HG03520 (cell line): ENCODE results near the gene PTTG1IP.
"Not testable (repeated sequence)": the region's sequence is repeated elsewhere in the genome, so short reads cannot be mapped to it uniquely, and the experiment has no call there.

ENCODE experiments used
- ATAC-seq: cut with Tn5 transposase; IDR thresholded peaks from one replicate; pipeline ENCODE4 v1.9.1; 2021; ENCODE audit warnings: mild to moderate bottlenecking, moderate library complexity; ENCODE audit not compliant: unreplicated experiment

PTTG1IP gene

DNA sequence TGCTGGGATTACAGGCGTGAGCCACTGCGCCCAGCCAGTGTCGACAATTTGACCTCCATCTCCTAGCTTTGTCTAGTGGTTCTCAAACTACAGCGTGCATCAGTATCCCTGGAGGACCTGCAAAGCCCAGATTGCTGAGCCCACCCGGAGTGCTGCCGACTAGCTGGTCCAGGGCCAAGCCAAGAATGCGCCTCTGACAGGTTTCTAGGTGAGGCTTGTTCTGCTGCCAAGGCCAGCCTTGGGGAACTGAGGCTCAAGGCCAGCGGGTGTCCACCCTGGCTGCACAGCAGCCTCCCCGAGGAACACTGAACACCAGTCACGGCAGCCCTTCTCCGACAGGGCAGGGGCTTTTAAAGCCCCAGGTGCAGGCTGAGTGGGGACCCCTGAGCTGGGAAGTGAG is 9.8 kb upstream of the PTTG1IP start:
- no peak for ATAC-seq

DNA sequence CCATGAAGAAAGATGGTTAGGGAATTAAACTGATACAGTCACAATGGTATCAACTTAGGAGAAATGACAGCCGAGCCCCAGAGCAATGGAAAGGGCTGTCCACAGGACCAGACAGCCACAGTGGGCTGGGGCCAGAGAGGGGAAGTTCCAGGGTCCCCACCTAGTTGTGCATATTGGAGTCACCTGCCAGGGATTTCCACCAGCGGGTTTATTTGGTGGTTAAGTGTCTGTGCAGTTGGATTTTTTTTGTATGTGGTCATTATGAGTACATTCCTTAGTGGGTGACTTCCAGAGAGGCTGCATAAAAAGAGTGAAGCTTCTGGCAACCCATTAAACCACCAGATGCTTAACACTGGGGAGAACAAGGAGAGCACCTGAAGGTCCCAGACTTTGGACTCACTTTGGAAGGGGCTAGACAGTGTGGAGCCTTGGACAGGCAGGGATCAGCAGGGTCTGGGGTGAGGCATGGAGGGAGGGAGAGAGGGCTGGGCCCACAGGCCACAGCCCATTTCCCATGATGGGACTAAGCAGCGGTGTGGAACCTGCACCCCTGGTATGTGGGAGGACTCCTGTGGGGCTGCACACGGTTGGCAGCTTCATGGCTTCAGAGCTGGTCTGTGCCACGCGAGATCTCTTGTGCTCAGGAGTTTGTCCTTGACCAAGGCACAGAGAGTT is 7.8 kb upstream of the PTTG1IP start:
- no peak for ATAC-seq

DNA sequence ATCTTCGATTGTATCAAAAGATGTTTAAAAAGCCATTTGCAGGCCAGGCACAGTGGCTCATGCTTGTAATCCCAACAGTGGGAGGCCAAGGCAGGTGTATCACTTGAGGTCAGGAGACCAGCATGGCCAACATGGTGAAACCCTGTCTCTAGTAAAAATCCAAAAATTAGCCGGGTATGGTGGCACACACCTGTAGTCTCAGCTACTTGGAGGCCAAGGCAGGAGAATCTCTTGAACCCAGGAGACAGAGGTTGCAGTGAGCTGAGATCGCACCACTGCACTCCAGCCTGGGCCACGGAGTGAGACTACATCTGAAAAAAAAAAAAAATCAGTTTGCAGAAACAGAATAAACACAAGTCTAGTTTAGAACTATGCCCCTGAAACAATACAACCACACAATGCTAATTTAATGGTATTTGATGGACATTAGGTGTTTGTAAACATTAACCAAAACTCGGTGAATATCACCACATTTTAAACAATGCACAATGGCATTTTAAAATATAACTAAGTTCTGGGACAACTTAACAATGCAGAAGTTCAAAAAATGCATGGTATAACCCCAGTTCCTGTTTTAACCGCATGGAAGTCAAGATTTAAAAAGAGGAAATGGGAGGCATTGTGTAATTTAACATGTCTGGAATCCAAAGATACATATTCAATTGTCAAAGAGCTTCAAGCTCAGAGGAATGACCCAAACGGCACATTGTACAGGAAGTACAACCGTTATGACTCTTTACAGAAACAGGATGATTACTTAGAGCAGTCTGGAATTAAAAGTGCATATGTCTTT is 7.1 kb upstream of the PTTG1IP start:
- ATAC-seq: no peak

DNA sequence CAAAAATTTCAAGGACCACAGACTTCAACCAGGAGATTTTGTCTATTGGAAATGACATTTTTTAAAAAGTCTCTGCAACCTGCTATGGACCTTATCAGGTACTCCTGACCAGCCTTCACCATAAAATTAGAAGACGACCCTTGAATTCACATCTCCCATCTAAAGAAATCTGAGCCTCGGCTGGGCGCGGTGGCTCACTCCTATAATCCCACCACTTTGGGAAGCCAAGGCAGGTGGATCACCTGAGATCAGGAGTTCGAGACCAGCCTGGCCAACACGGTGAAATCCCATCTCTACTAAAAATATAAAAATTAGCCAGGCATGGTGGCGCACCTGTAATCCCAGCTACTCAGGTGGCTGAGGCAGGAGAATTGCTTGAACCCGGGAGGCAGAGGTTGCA is 5.7 kb upstream of the PTTG1IP start:
- not testable (repeated sequence) for ATAC-seq

DNA sequence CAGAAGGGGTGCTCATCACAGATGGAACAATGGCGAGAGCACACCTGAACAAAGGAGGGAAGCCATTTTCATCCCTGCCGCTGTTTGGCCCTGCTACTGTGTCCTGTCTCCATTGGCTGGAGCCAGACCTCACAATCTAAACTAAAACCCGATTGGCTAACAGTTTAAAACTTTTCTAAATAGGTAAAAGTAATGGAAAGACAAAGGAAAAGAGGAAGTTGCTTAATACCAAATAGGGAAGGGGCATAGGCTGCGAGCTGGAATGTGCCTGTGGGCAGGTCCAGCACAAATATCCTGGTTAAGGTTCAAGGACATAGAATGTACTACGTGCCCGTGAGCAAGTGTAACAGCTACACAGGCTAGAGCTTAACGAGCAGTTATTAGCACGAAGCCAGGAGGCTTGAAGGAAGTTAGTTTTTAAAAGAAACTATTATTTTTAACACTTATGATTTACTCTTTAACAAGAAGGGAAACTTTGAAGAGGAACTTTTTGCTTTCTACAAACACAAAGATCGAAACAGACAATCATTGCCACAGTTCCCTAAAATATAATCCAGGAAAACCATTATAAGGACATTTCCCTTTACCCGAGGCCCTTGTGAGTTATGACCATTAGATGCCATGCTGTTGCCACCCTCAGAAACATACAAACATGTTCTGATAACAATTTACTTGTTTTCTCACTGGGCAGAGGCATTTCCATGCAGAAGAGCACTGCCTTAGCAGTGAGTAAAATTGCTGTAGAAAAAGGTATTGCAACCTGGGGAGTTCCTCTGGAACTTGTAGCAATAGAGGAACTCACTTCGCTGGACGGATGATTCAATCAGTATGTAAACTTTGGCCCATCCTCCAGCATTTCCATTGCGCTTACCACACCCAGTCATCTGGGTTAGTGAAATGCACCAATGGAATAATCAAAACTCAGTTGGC is 4.8 kb upstream of the PTTG1IP start:
- ATAC-seq: no peak

DNA sequence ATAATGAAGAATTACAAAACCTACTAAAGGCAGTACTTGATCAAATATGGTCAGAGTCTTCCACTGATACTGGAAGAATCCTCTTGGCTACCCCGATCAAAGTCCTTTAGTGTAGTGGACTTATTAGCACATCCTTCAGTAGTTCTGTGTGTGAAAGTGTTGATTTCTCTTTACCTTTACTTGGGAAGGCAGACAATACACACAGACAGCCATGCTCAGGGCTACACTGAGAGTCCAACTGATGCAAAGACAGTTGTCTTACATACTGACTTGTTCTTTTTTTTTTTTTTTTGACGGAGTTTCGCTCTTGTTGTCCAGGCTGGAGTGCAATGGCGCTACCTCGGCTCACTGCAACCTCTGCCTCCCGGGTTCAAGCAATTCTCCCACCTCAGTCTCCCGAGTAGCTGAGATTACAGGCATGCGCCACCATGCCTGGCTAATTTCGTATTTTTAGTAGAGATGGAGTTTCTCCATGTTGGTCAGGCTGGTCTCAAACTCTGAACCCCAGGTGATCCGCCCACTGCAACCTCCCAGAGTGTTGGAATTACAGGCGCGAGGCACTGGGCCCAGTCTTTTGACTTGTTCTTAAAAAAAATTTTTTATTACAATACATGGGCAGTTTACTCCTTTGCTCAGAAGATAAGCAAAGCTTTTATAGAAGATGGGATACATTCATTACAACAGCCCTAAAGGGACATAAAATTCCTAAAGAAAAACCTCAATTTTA is 3.5 kb upstream of the PTTG1IP start:
- no peak for ATAC-seq

DNA sequence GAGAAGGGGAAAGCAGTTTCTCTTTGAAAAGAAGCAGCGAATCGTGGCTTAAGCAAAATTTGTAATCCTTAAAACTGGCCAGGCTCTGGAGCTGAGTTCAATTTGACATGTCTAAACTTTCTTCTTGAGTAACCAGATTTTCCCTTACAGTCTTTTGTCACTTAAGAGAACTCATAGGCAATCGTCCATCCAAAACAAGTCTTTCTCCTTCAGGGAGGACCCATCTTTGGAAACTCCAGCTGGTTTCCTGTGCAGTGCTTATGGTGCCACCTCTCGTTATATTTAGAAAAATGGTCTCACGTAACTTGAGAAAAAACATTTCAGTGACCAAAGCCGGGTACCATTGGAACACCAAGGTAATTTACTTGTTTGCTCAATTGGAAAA is 1.8 kb upstream of the PTTG1IP start:
- no peak for ATAC-seq

DNA sequence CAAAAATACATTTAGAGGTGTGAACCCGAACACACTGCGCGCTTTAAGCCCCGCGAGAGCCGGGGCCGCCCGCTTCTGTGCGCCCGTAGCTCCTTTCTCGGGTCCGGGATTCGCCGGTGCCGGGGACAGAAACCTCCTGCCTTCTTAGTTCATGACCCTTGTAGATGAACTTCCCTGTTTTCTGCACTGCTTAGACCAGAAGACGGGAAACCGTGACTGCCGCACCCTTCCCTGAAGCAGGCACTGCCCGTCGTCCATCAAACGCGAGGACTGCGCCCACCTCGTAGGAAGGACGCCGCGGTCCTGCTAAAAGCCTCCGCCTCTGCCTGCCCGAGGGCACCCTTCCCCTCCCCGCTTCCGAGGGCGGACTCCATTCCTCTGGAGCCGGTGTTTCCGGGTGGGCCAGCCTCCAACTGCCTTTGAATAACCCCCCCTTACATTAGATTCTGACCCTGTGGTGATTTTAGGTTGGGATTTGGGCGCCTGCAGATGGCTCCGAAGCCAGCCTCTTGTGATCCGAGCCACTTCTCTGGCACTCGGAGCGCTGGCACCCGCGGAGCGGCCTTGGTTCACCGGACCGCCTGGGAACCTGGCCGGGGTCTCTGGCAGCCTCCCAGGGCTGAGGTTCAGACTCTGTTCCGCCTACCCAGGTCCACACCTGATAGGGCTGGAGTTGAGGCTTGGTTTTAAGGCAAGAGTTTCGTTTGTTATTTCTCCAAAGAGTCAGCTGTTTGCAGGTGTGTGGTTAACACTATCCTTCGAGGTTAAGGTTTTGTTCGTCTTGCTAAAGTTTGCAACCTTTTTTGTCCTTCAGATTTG is 1.2 kb upstream of the PTTG1IP start:
- no peak for ATAC-seq

DNA sequence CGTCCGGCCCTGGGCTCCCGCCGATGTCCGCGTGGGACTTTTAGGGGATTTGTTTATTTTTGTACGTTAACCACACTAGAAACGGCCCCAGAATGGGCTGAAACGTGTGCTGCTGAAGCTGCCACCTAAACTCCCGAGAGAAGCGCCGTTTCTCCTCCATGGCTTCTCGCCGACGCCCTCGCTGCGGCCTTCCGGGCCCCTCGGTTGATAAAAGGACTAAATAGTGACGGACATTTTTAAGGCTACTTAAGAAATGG is 678 bp upstream of the PTTG1IP start:
- no peak for ATAC-seq

DNA sequence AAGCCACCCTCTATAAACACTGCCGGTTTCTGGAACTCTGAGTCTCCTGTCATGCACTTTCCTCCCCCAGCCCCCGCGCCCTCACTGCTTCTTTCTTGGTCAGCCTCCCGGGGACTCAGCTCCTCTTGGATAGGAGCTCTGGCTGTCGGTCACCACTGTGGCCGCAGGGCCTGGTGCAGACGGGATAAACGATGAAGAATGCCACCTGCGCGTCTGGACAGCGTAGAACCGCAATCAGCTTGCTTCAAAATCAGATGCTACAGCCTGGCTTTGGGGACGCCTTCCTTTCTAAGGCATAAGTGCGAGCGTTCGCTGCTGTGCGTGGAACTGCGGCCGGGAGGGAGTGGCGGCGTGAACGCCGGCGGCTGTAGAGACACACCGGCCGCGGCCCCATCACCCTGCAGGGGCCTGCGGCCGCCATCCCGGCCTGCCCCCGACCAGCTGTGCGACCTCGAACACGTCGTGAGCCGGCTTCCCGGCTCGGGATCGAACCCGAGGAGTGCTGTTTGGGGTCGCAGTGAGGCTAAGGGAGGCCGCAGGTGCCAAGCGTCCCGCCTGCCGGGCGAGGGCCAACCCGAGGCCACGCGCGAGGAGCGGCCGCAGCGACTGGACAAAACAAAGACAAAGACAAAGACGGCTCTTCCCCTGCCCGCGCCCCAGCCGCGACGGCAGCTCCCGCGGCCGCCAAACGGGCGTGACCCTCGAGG is 688 bp downstream of the PTTG1IP start:
- ATAC-seq: no peak

DNA sequence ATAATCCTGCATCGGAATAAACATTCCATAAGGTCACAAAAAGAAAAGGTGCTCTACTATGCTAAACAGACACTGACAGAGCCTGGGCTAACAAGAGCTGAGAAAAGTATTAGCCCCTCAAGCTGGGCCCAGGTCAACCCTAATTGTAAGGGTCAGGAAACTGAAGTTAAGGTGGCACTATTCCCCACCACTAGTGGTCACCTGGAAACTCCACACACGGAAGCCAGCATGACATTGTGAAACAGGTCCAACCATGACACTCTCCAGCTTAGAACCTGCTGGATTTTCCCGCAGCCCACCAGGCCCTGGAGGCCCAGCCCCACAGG is 1.2 kb downstream of the PTTG1IP start:
- ATAC-seq: no peak

DNA sequence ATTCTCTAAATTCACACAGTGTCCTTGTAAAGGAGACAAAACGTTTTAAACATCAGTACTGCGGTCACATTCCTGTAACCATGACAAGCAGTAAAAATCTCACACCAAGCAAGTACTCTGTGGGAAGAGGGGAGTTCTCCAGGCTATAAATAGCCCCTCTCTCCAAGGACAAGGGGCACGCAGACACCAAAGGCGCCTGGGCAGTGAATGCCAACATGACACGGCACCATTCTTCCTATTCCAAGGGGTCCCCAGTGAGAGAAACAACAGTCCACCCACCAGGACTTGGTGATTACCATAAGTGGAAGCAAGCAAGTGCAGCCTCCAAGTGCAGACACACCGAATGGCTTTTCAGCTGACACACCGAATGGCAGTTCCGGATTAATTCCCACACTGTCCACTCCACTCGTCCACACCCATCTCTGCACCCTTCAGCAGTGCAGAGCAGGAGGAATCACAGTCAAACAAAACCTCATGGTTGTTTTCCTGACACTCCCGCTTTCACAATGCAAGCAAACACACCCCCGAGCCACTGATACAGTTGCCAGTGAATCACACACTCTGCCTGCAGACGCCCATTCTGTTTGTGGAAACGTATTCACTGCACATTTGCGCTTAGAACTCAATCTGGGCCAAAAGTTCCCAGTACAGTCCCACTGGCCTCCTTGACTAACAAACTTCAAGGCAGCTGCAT is 1.8 kb downstream of the PTTG1IP start:
- ATAC-seq: no peak

DNA sequence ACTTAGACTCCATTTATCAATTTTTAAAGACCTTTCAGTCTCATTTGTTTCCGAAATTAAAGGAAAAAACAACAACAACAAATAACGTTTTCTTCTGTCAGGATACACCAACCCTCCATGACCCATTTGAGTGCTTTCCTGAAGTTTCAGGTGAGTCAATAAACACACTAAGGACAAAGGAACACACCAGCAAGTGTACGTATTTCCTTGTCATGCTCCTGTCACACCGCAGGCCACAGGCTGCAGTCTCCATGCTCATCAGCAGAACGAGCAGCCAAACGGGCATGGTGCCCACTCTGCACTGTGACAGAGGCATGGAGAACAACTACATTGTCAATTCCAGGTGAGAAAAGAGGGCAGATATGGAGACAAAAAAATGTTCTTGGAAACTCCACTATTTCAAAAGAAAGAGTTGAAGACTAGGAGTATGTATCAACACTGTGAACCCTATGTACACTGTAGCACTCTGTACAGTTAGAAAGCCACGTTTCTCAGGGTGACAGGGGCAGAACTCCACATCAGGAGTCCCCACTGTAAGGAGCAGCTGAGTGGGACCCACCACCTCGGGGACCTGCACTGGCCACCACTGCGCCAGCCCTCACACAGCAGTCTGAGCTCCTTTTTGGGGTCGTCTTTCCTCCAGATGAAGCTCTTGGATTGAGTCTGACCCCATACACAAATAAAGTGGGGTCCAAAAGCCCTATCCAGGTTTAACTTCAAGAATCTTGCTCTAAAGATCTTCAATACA is 2.6 kb downstream of the PTTG1IP start:
- no peak for ATAC-seq

DNA sequence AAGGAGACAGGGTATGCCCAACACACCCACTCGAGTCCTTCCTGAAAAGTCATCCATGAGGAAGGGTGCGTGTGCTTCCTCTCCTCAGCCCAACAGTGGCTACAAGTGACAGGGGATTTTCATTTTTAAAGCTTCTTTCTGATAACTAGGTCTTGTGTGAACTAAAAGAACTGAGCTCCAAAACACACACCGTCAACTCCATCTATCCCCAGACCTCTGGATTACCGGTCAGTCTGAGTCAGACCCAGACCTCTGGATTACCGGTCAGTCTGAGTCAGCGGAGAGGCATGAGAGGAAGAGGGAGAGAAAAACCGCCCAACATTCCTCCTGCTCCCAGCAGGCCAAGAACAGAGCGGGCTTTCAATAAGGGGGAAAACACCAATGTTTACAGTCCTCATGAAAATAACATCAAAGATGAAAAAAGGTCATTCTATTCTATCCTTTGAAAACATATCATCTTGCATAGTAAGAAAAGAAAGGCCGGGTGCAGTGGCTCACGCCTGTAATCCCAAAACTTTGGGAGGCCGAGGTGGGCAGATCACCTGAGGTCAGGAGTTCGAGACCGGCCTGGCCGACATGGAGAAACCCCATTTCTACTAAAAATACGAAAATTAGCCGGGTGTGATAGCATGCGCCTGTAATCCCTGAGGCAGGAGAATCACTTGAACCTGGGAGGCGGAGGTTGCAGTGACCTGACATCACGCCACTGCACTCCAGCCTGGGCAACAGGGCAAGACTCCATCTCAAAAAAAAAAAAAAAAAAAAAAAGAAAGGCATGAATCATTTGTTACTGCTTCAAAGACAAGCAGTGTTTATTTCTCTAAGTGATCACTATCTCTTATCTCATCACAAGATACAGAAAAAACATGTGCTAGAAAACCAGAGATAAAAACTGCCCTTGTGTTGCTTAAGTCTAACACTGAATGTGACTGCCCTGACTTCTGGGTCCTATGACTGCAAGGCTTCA is 3.4 kb downstream of the PTTG1IP start:
- ATAC-seq: no peak

DNA sequence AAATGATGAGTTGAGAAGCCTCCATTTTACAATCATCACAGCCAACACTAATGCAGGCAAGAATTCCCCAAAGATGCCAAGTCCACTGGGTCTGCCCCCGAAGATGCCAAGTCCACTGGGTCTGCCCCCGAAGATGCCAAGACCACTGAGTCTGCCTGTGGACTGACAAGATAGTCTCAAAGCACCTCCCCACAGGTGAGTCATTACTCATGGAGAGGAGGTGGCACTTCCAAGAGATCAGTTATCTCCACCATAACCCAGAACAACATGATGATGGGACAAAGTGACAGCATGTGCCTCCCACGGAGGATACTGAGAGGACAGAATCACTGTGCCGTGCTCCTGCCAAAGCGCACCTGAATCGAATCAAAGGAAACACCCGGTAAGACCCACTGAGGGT is 4.8 kb downstream of the PTTG1IP start:
- no peak for ATAC-seq

DNA sequence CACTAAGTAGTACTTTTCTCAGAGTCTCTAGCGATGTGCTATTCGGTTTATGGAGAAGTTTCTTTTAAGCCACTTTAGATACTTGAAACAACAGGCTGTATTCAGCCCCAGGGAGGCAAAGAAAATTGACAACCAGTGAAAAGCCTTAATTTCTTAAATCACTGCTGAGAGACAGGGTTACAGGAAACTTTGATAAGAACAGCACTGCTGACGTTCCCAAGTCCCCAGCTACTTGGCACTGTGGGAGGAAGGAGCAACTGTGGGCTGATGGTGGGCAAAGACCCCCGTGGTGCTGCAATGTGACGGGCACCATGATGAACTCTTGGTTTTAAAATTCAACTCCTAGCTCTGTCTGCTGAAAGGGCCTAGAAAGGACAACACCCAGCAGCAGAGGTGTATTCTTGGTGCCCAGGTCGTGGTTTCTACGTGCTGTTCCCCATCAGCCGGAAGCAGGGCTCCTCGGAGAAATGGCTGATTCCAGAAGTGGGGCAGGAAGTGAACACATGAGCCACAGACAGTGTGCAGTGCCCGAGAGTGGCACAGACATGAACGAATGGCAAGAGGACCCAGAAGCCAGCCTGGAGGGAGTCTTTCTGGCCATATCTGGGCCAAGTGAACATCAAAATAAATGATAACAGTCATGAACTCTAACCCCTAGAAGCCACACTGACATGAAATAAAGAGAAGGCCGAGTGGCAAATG is 5.3 kb downstream of the PTTG1IP start:
- ATAC-seq: no peak

DNA sequence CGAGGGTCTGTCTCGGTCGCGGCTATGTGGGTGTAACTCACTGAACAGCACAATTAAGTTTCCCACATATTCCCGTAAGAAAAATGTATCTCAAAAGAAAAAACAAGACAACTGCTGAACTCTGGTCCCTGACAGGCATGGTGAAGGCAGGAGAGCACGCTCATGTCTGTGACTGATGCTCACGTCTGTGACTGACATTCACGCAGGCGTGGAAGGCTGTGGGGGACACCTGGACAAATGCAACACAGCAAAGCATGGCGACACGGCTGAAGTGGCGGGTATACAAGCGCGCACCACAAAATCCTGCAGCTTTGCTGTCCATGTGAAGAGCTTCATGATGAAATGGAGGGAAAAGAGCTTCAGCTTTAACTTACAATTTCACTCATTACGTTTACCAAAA is 6.0 kb downstream of the PTTG1IP start:
- no peak for ATAC-seq
